Endodermal cell (in vitro differentiated cells): Measurements from ENCODE around the gene TTC39C. TPM values are rescaled to one million over a fixed set of nuclear protein-coding genes. Genes with fewer than 3 reads are reported as not detected.

Experiments used
- DNase-seq: peaks from one replicate; pipeline ENCODE4 v3.0.0-alpha.2; 2017
- H3K27ac ChIP-seq: 2 replicates; pipeline ENCODE4 v1.5.1; 2013; ENCODE audit warnings: mild to moderate bottlenecking, low read depth, low read length, moderate library complexity
- H3K27me3 ChIP-seq: 2 replicates; pipeline ENCODE4 v1.6.1; 2013; ENCODE audit warnings: mild to moderate bottlenecking, low read length, moderate library complexity; ENCODE audit not compliant: insufficient read depth, control insufficient read depth, poor library complexity, severe bottlenecking
- H3K36me3 ChIP-seq: 2 replicates; pipeline ENCODE4 v1.7.0; 2013; ENCODE audit warnings: mild to moderate bottlenecking, low read length, moderate library complexity; ENCODE audit not compliant: control insufficient read depth, insufficient read depth
- H3K4me1 ChIP-seq: one replicate; pipeline ENCODE4 v1.7.0; 2013; ENCODE audit warnings: low read length; ENCODE audit not compliant: control insufficient read depth, insufficient read depth
- H3K4me3 ChIP-seq: 2 replicates; pipeline ENCODE4 v1.5.1; 2013; ENCODE audit warnings: mild to moderate bottlenecking, low read length, moderate library complexity
- H3K9ac ChIP-seq: 2 replicates; pipeline ENCODE4 v1.6.1; 2013; ENCODE audit warnings: mild to moderate bottlenecking, low read length, moderate library complexity; ENCODE audit not compliant: poor library complexity, severe bottlenecking; ENCODE audit errors: extremely low read depth
- H3K9me3 ChIP-seq: 2 replicates; pipeline ENCODE4 v1.6.1; 2013; ENCODE audit warnings: mild to moderate bottlenecking, low read length, moderate library complexity; ENCODE audit not compliant: control insufficient read depth
- H3K27ac Mint-ChIP-seq: 2 replicates; pipeline ENCODE4 v1.8.0; 2020; ENCODE audit warnings: mixed read lengths
- H3K27me3 Mint-ChIP-seq: 2 replicates; pipeline ENCODE4 v1.8.0; 2021; ENCODE audit warnings: mild to moderate bottlenecking, mixed read lengths; ENCODE audit not compliant: insufficient read depth
- H3K36me3 Mint-ChIP-seq: 2 replicates; pipeline ENCODE4 v1.8.0; 2020; ENCODE audit warnings: low read depth, mixed read lengths
- H3K4me1 Mint-ChIP-seq: 2 replicates; pipeline ENCODE4 v1.8.0; 2020; ENCODE audit warnings: mixed read lengths
- H3K4me3 Mint-ChIP-seq: 2 replicates; pipeline ENCODE4 v1.8.0; 2020; ENCODE audit warnings: mild to moderate bottlenecking, moderate library complexity, mixed read lengths
- H3K9me3 Mint-ChIP-seq: 2 replicates; pipeline ENCODE4 v1.8.0; 2020; ENCODE audit warnings: mild to moderate bottlenecking, mixed read lengths
- CTCF ChIP-seq: fragments of 200-600 bp; sonication (generic); conservative IDR thresholded peaks from 2 replicates; pipeline ENCODE4 v1.5.0; 2021; ENCODE audit warnings: antibody characterized with exemption, mild to moderate bottlenecking
- whole genome bisulfite sequencing, 2 experiments: methylation state at CpG; one replicate each; pipeline versions ENCODE4 v1.1.5 to v1.1.7; 2013; ENCODE audit warnings: missing lambda C conversion rate in 2 of 2, mixed read lengths in 1 of 2; ENCODE audit not compliant: insufficient coverage in 1 of 2, insufficient read length in 1 of 2; 5-methylcytosine and 5-hydroxymethylcytosine counted together
- total RNA-seq, 2 donors: library from RNA; stranded (reverse); fragmentation: NEBNext Ultra II Directional in 1 of 2; extraction: Animal tissue kit (Norgen Biotek cat#: 25700) in 1 of 2; gene quantifications; 2 replicates in 1 of 2; 3 replicates in 1 of 2; pipeline ENCODE4 v1.2.1, GENCODE V29; 2021

The TTC39C gene
- total RNA-seq, 2 donors from 2014 or later, result 14.0 to 19.7 TPM

- WGBS, 2 experiments, result 90 to 100% methylated on average over 1 to 2 of the region's 2 CpGs
- Histone ChIP-seq H3K9ac (no peak overlapping the region), H3K27me3 (no peaks in the 10 kb centered on the region), H3K4me3 (no peak overlapping the region), H3K9me3 (no peaks in the 10 kb centered on the region), H3K4me1 (no peaks in the 10 kb centered on the region), H3K36me3 (peaks cover 43% of the 10 kb centered on the region), H3K27ac (no peak overlapping the region)
- Mint-ChIP-seq H3K4me1 (peaks cover 3% of the 10 kb centered on the region), H3K4me3 (no peak overlapping the region), H3K36me3 (peaks cover 40% of the 10 kb centered on the region), H3K27me3 (no peaks in the 10 kb centered on the region), H3K9me3 (no peaks in the 10 kb centered on the region), H3K27ac (no peak overlapping the region)
- no peak for TF ChIP-seq CTCF
- no peak for DNase-seq
Measured at GRCh38 chr18:24161304-24161703, 146.8 kb downstream of the TTC39C start.

- no peak overlapping the region for H3K4me3 ChIP-seq
- Mint-ChIP-seq H3K9me3 (no peaks in the 10 kb centered on the region), H3K27ac (peak overlapping the region; percentile 5), H3K4me1 (no peaks in the 10 kb centered on the region), H3K27me3 (no peaks in the 10 kb centered on the region), H3K36me3 (peaks cover 33% of the 10 kb centered on the region), H3K4me3 (no peak overlapping the region)
- H3K27me3 ChIP-seq, result no peaks in the 10 kb centered on the region
- TF ChIP-seq CTCF, result no peak
- DNase-seq, result no peak
- peaks cover 20% of the 10 kb centered on the region for H3K36me3 ChIP-seq
- no peak overlapping the region for H3K9ac ChIP-seq
- no peaks in the 10 kb centered on the region for H3K4me1 ChIP-seq
- H3K9me3 ChIP-seq, result no peaks in the 10 kb centered on the region
- WGBS, 2 experiments, result 89 to 94% methylated on average over 7 of the region's 7 CpGs
- H3K27ac ChIP-seq, result no peak overlapping the region
Measured at GRCh38 chr18:24168496-24168895, 153.9 kb downstream of the TTC39C start.

- no peaks in the 10 kb centered on the region for H3K9me3 Mint-ChIP-seq
- no peak for DNase-seq
- peaks cover 23% of the 10 kb centered on the region for H3K36me3 Mint-ChIP-seq
- no peak for TF ChIP-seq CTCF
- Histone ChIP-seq H3K27me3 (no peaks in the 10 kb centered on the region), H3K36me3 (peaks cover 14% of the 10 kb centered on the region), H3K27ac (no peak overlapping the region), H3K9me3 (no peaks in the 10 kb centered on the region), H3K4me3 (no peak overlapping the region), H3K9ac (no peak overlapping the region), H3K4me1 (no peaks in the 10 kb centered on the region)
- no peaks in the 10 kb centered on the region for H3K27me3 Mint-ChIP-seq
- H3K27ac Mint-ChIP-seq, result no peak overlapping the region
- H3K4me1 Mint-ChIP-seq, result peaks cover 4% of the 10 kb centered on the region
- no peak overlapping the region for H3K4me3 Mint-ChIP-seq
- 91 to 97% methylated on average over 3 to 8 of the region's 8 CpGs for WGBS, 2 experiments
Measured at GRCh38 chr18:24170360-24170759, 155.8 kb downstream of the TTC39C start.
